Stimulated activated CD4-positive, alpha-beta T cell treated with anti-CD3 and anti-CD28 coated beads, TNF-alpha, amount 100 ng/mL, for 24 hours (primary cell): ENCODE data around the gene DPP8.
"Not testable (repeated sequence)": the region's sequence is repeated elsewhere in the genome, so short reads cannot be mapped to it uniquely, and the experiment has no call there.

ENCODE experiments used
- DNase-seq, 3 experiments: peaks; one replicate each; pipeline ENCODE4 v3.0.0-alpha.2; 2020; ENCODE audit warnings: low read depth in 3 of 3

DPP8 gene

GRCh38 chr15:65404186-65404872, 113.2 kb downstream of the DPP8 start:
- no peak for DNase-seq

- no peak for DNase-seq
These were observed 114.5 kb downstream of the DPP8 start for GRCh38 chr15:65402961-65403360.

GRCh38 chr15:65401611-65402240, 115.8 kb downstream of the DPP8 start:
- no peak for DNase-seq

GRCh38 chr15:65400760-65401610, 116.5 kb downstream of the DPP8 start:
- peak in 1 of 3 experiments; percentile 51 for DNase-seq

- no peak for DNase-seq
These were observed 117.5 kb downstream of the DPP8 start for GRCh38 chr15:65399997-65400396.

- no peak for DNase-seq
These were observed 118.3 kb downstream of the DPP8 start for GRCh38 chr15:65399001-65399706.

- DNase-seq: not testable (repeated sequence)
These were observed 119.0 kb downstream of the DPP8 start for GRCh38 chr15:65398486-65398885.

GRCh38 chr15:65396965-65397317, 120.5 kb downstream of the DPP8 start:
- no peak for DNase-seq

GRCh38 chr15:65396283-65396964, 121.1 kb downstream of the DPP8 start:
- DNase-seq: no peak

- DNase-seq: no peak
These were observed 121.8 kb downstream of the DPP8 start for GRCh38 chr15:65395567-65396202.

GRCh38 chr15:65394936-65395335, 122.6 kb downstream of the DPP8 start:
- DNase-seq: no peak

- DNase-seq: no peak
These were observed 123.2 kb downstream of the DPP8 start for GRCh38 chr15:65394280-65394789.

- no peak for DNase-seq
These were observed 123.9 kb downstream of the DPP8 start for GRCh38 chr15:65393557-65393956.

GRCh38 chr15:65393091-65393490, 124.4 kb downstream of the DPP8 start:
- DNase-seq: no peak
